Astrocyte of the cerebellum (primary cell): Measurements from ENCODE around the gene CHCHD6.

ENCODE experiments used
- DNase-seq: peaks from one replicate; pipeline ENCODE4 v3.0.0-alpha.2; 2011; ENCODE audit warnings: low read depth
- H3K4me3 ChIP-seq: 2 replicates; pipeline ENCODE4 v1.5.1; 2011; ENCODE audit warnings: mild to moderate bottlenecking, low read depth, low read length, moderate library complexity
- CTCF ChIP-seq: IDR thresholded peaks from 2 replicates; pipeline ENCODE4 v1.5.1; 2012; ENCODE audit warnings: low read length, low read depth, moderate library complexity, mild to moderate bottlenecking; ENCODE audit errors: missing control alignments
- in situ Hi-C: cut with HindIII; loops from 2 replicates; pipeline ENCODE4 v1.10.0; 2017; ENCODE audit warnings: low sequenced_read_pairs

CHCHD6 gene

GRCh38 chr3:126988451-126989021 is 284.5 kb downstream of the CHCHD6 start:
- no peak overlapping the region for H3K4me3 ChIP-seq
- in situ Hi-C loops, result no loop called here
- TF ChIP-seq CTCF, result no peak
- no peak for DNase-seq

- in situ Hi-C loops, result no loop called here
- DNase-seq, result no peak
- no peak for TF ChIP-seq CTCF
- no peak overlapping the region for H3K4me3 ChIP-seq
Measured at GRCh38 chr3:126989316-126990023, 285.4 kb downstream of the CHCHD6 start.

- no peak for DNase-seq
- in situ Hi-C loops, result no loop called here
- no peak overlapping the region for H3K4me3 ChIP-seq
- no peak for TF ChIP-seq CTCF
Measured at GRCh38 chr3:126990024-126990700, 286.1 kb downstream of the CHCHD6 start.

- H3K4me3 ChIP-seq, result no peak overlapping the region
- no peak for DNase-seq
- in situ Hi-C loops, result no loop called here
- TF ChIP-seq CTCF, result no peak
Measured at GRCh38 chr3:126990890-126991289, 286.9 kb downstream of the CHCHD6 start.

GRCh38 chr3:126991366-126992200 is 287.5 kb downstream of the CHCHD6 start:
- no peak for DNase-seq
- TF ChIP-seq CTCF, result no peak
- in situ Hi-C loops, result no loop called here
- H3K4me3 ChIP-seq, result no peak overlapping the region

GRCh38 chr3:126992216-126992615 is 288.2 kb downstream of the CHCHD6 start:
- H3K4me3 ChIP-seq, result no peak overlapping the region
- DNase-seq, result no peak
- in situ Hi-C loops, result no loop called here
- TF ChIP-seq CTCF, result no peak
